Upper lobe of left lung (tissue), 6 donors: ENCODE results near the gene AURKAIP1. TPM values are rescaled to one million over a fixed set of nuclear protein-coding genes. Genes with fewer than 3 reads are reported as not detected.

Source experiments
- ATAC-seq, 2 donors: fragments of 200-7000 bp; cut with Tn5 transposase; one replicate each; pipeline ENCODE4 v1.9.1; 2022; ENCODE audit warnings: mild to moderate bottlenecking in 2 of 2, moderate library complexity in 2 of 2; ENCODE audit not compliant: low FRiP score in 2 of 2
- DNase-seq, 2 donors: peaks; one replicate each; pipeline ENCODE4 v3.0.0-alpha.2; 2019 to 2020
- H3K27ac ChIP-seq, 4 donors: fragments of 200-600 bp; sonication (generic); one replicate each; pipeline ENCODE4 v1.5.1; 2016 to 2019
- H3K27me3 ChIP-seq, 4 donors: fragments of 200-600 bp; sonication (generic); one replicate each; pipeline ENCODE4 v1.5.1; 2017 to 2019
- H3K36me3 ChIP-seq, 4 donors: fragments of 200-600 bp; sonication (generic); one replicate each; pipeline ENCODE4 v1.5.1; 2016 to 2019
- H3K4me1 ChIP-seq, 4 donors: fragments of 200-600 bp; sonication (generic); one replicate each; pipeline ENCODE4 v1.5.1; 2018 to 2019
- H3K4me3 ChIP-seq, 4 donors: fragments of 200-600 bp; sonication (generic); one replicate each; pipeline ENCODE4 v1.5.1; 2017 to 2019; ENCODE audit warnings: mild to moderate bottlenecking in 2 of 4, moderate library complexity in 1 of 4
- H3K9me3 ChIP-seq, 4 donors: fragments of 200-600 bp; sonication (generic); one replicate each; pipeline ENCODE4 v1.5.1; 2018 to 2019
- CTCF ChIP-seq, 6 experiments: fragments of 450-650 bp in 4 of 6; fragments of 200-600 bp in 2 of 6; sonication (generic) in 2 of 6; IDR thresholded peaks; one replicate each; pipeline ENCODE4 v1.5.1; 2016 to 2019; ENCODE audit warnings: antibody characterized with exemption in 6 of 6
- EP300 ChIP-seq, 4 donors: sonication (generic); formaldehyde crosslinking; IDR thresholded peaks; one replicate each; pipeline ENCODE4 v1.5.1; 2017; ENCODE audit warnings: antibody characterized with exemption in 4 of 4, control low read depth in 2 of 4
- POLR2A ChIP-seq, 4 donors: fragments of 450-650 bp; IDR thresholded peaks; one replicate each; pipeline ENCODE4 v1.5.1; 2016 to 2017; ENCODE audit warnings: antibody characterized with exemption in 4 of 4, mild to moderate bottlenecking in 2 of 4
- POLR2AphosphoS5 ChIP-seq, 2 donors: sonication (generic); formaldehyde crosslinking; IDR thresholded peaks; one replicate each; pipeline ENCODE4 v1.5.1; 2017; ENCODE audit warnings: antibody characterized with exemption in 2 of 2
- WGBS, 2 donors: methylation state at CpG; one replicate each; pipeline ENCODE4 v1.1.5; 2017 to 2018; 5-methylcytosine and 5-hydroxymethylcytosine counted together
- total RNA-seq, 6 donors: library from RNA; depleted of rRNA in 4 of 6; stranded (reverse); fragments of >200 nt in 4 of 6; gene quantifications; one replicate each; pipeline versions ENCODE4 v1.1.0 to v1.2.1, GENCODE V29; 2016 to 2021
- donor health status: DM: no; HTN: no; CAD: no; lungs with moderate emphysema.
- donor health status: DM: no; HTN: yes; CAD: no; lungs with severe emphysema.

AURKAIP1 gene
- total RNA-seq, 6 donors from 2014 or later = 76.0 to 149 (median 119) TPM

GRCh38 chr1:1397839-1398523, 23.0 kb upstream of the AURKAIP1 start:
- H3K27ac ChIP-seq = peak overlapping the region in 3 of 4 donors; percentile 90 to 93 (median 93)
- TF ChIP-seq CTCF (IDR thresholded peaks at IDR 0.05) (no peak), POLR2A (IDR thresholded peaks at IDR 0.05) (no peak), POLR2AphosphoS5 (IDR thresholded peaks at IDR 0.05) (no peak), EP300 (IDR thresholded peaks at IDR 0.05) (no peak)
- ATAC-seq = no peak
- DNase-seq = peak in 1 of 2 donors; percentile 45
- H3K9me3 ChIP-seq = no peaks in the 10 kb centered on the region
- WGBS, 2 donors = 47 to 59% methylated on average over 18 to 19 of the region's 19 CpGs
- peaks cover 30 to 70% (median 57%) of the 10 kb centered on the region in 4 donors for H3K36me3 ChIP-seq
- H3K27me3 ChIP-seq = no peaks in the 10 kb centered on the region
- H3K4me3 ChIP-seq = peak overlapping the region; percentile 96 to 100 (median 99)
- H3K4me1 ChIP-seq = peaks cover 24 to 47% (median 27%) of the 10 kb centered on the region in 4 donors

- H3K27me3 ChIP-seq = no peaks in the 10 kb centered on the region
- no peak for DNase-seq
- peaks cover 53 to 74% (median 65%) of the 10 kb centered on the region in 4 donors for H3K36me3 ChIP-seq
- H3K4me1 ChIP-seq = peaks cover 19 to 54% (median 22%) of the 10 kb centered on the region in 4 donors
- ATAC-seq = no peak
- TF ChIP-seq POLR2A (IDR thresholded peaks at IDR 0.05) = no peak
- no peak for TF ChIP-seq POLR2AphosphoS5 (IDR thresholded peaks at IDR 0.05)
- TF ChIP-seq EP300 (IDR thresholded peaks at IDR 0.05) = no peak
- no peak overlapping the region for H3K27ac ChIP-seq
- H3K9me3 ChIP-seq = no peaks in the 10 kb centered on the region
- no peak overlapping the region for H3K4me3 ChIP-seq
- 88 to 92% methylated on average over 11 of the region's 11 CpGs for WGBS, 2 donors
Measured at GRCh38 chr1:1395166-1395565, 20.2 kb upstream of the AURKAIP1 start.

- peaks cover 64 to 84% (median 76%) of the 10 kb centered on the region in 4 donors for H3K36me3 ChIP-seq
- H3K27me3 ChIP-seq = no peaks in the 10 kb centered on the region
- H3K4me1 ChIP-seq = peaks cover 21 to 54% (median 25%) of the 10 kb centered on the region in 4 donors
- no peaks in the 10 kb centered on the region for H3K9me3 ChIP-seq
- no peak for ATAC-seq
- H3K27ac ChIP-seq = no peak overlapping the region
- 96 to 97% methylated on average over 7 of the region's 7 CpGs for WGBS, 2 donors
- TF ChIP-seq POLR2A (IDR thresholded peaks at IDR 0.05) (no peak), CTCF (IDR thresholded peaks at IDR 0.05) (no peak), EP300 (IDR thresholded peaks at IDR 0.05) (no peak)
- DNase-seq = no peak
- H3K4me3 ChIP-seq = no peak overlapping the region
Measured at GRCh38 chr1:1394116-1394515, 19.1 kb upstream of the AURKAIP1 start.

GRCh38 chr1:1393428-1393827, 18.4 kb upstream of the AURKAIP1 start:
- H3K36me3 ChIP-seq = peaks cover 70 to 91% (median 83%) of the 10 kb centered on the region in 4 donors
- no peak for TF ChIP-seq CTCF (IDR thresholded peaks at IDR 0.05)
- no peak for TF ChIP-seq EP300 (IDR thresholded peaks at IDR 0.05)
- TF ChIP-seq POLR2AphosphoS5 (IDR thresholded peaks at IDR 0.05) = no peak
- TF ChIP-seq POLR2A (IDR thresholded peaks at IDR 0.05) = no peak
- WGBS, 2 donors = 96 to 98% methylated on average over 6 to 11 of the region's 11 CpGs

GRCh38 chr1:1393014-1393413, 18.0 kb upstream of the AURKAIP1 start:
- ATAC-seq = no peak
- H3K4me3 ChIP-seq = no peak overlapping the region
- H3K9me3 ChIP-seq = no peaks in the 10 kb centered on the region
- H3K4me1 ChIP-seq = peaks cover 18 to 47% (median 20%) of the 10 kb centered on the region in 4 donors
- H3K27me3 ChIP-seq = no peaks in the 10 kb centered on the region
- DNase-seq = no peak
- H3K36me3 ChIP-seq = peaks cover 75 to 95% (median 87%) of the 10 kb centered on the region in 4 donors
- WGBS, 2 donors = 90% methylated on average over 4 of the region's 4 CpGs; no CpG with 5 or more reads in 1 of the 2 donors
- TF ChIP-seq EP300 (IDR thresholded peaks at IDR 0.05) (no peak), CTCF (IDR thresholded peaks at IDR 0.05) (no peak), POLR2AphosphoS5 (IDR thresholded peaks at IDR 0.05) (no peak), POLR2A (IDR thresholded peaks at IDR 0.05) (no peak)
- H3K27ac ChIP-seq = peak overlapping the region in 1 of 4 donors; percentile 40

More at GRCh38 chr1:1393428-1393827, 18.4 kb upstream of the AURKAIP1 start:
- no peak for DNase-seq
- Histone ChIP-seq H3K9me3 (no peaks in the 10 kb centered on the region), H3K27ac (peak overlapping the region in 1 of 4 donors; percentile 40), H3K27me3 (no peaks in the 10 kb centered on the region), H3K4me1 (peaks cover 21 to 51% (median 24%) of the 10 kb centered on the region in 4 donors), H3K4me3 (no peak overlapping the region)
- ATAC-seq = no peak
